Naive B cell (primary cell): ENCODE results near the gene TMEM120B. TPM values are rescaled to one million over a fixed set of nuclear protein-coding genes. Genes with fewer than 3 reads are reported as not detected.
A peak's percentile ranks its signal among the peaks of the same experiment; 100 is the strongest.

Experiments
- ATAC-seq, 2 donors: fragments of 150-1000 bp; cut with Tn5 transposase; 2 replicates each; pipeline ENCODE4 v1.10.0; 2021; ENCODE audit warnings: low read depth in 2 of 2, mild to moderate bottlenecking in 2 of 2, moderate library complexity in 2 of 2
- DNase-seq: peaks from one replicate; pipeline ENCODE4 v3.0.0; 2022
- H3K27ac Mint-ChIP-seq, 6 donors: one replicate each; pipeline ENCODE4 v1.8.0; 2020 to 2022; ENCODE audit warnings: mild to moderate bottlenecking in 6 of 6, mixed read lengths in 6 of 6, moderate library complexity in 5 of 6, inconsistent platforms in 2 of 6
- H3K27me3 Mint-ChIP-seq, 3 donors: one replicate each; pipeline ENCODE4 v1.8.0; 2021 to 2022; ENCODE audit warnings: mixed read lengths in 3 of 3, mild to moderate bottlenecking in 1 of 3
- H3K36me3 Mint-ChIP-seq, 2 donors: one replicate each; pipeline ENCODE4 v1.8.0; 2020 to 2022; ENCODE audit warnings: mixed read lengths in 2 of 2, inconsistent platforms in 1 of 2, mild to moderate bottlenecking in 1 of 2
- H3K4me1 Mint-ChIP-seq, 3 donors: one replicate each; pipeline ENCODE4 v1.8.0; 2020 to 2022; ENCODE audit warnings: mixed read lengths in 3 of 3, inconsistent platforms in 1 of 3, mild to moderate bottlenecking in 1 of 3, moderate library complexity in 1 of 3
- H3K4me3 Mint-ChIP-seq, 8 donors: one replicate each; pipeline ENCODE4 v1.8.0; 2020 to 2022; ENCODE audit warnings: mild to moderate bottlenecking in 8 of 8, mixed read lengths in 8 of 8, moderate library complexity in 8 of 8, inconsistent platforms in 2 of 8
- H3K9me3 Mint-ChIP-seq, 7 donors: one replicate each; pipeline ENCODE4 v1.8.0; 2020 to 2022; ENCODE audit warnings: mixed read lengths in 7 of 7, mild to moderate bottlenecking in 5 of 7, inconsistent platforms in 2 of 7, moderate library complexity in 1 of 7
- polyA plus RNA-seq, 6 donors: library from polyadenylated mRNA; unstranded; fragments of 300-500 nt; fragmentation: Illumina TruSeq; gene quantifications; one replicate each; pipeline ENCODE4 v1.2.3, GENCODE V29; 2021; ENCODE audit warnings: low read depth in 6 of 6

Gene TMEM120B
- polyA plus RNA-seq, 6 donors from 2014 or later: 0.76 to 2.8 (median 1.4) TPM

DNA sequence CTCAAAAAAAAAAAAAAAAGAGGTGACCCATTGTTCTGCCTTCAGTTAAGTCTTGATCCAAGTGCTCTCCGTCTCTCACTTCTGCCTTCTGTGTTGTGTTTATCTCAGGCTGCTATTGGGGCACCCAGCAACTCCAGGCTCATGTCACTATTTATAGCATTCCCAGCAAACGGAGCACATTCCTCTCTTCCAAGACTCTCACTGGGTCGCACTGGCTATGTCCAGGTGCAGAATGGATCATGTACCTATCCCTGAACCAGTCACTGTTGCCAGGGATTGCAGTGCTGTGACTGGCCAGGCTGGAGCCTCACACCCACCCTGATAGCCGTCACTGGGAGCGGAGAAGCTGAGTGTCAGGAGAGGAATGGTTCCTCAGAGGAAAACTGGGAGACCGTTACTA is 49.7 kb downstream of the TMEM120B start:
- DNase-seq: no peak
- Mint-ChIP-seq H3K4me1 (peaks cover 0 to 4% (median 3%) of the 10 kb centered on the region in 3 donors), H3K27me3 (no peaks in the 10 kb centered on the region), H3K4me3 (peak overlapping the region in 1 of 8 donors; percentile 3), H3K9me3 (no peaks in the 10 kb centered on the region), H3K27ac (peak overlapping the region in 1 of 6 donors; percentile 2), H3K36me3 (no peaks in the 10 kb centered on the region)
- no peak for ATAC-seq

DNA sequence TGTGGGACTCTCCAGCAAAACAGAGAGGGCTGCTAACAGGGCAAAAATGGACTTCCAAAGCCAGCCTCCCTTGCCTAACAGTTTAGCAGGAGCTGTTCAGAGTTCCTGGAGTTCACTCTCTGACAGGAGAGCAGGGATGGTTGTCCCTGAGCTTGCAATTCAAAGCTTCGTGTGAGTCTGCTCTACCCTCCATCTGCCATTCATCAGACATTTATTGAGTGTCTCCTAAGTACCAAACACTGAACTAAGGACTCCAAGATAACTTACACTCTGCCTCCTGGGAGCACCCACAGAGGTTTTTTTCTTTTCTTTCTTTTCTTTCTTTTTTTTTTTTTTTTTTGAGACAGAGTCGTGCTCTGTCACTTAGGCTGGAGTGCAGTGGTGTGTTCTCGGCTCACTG is 52.3 kb downstream of the TMEM120B start:
- no peak for ATAC-seq
- H3K27me3 Mint-ChIP-seq: no peaks in the 10 kb centered on the region
- H3K4me1 Mint-ChIP-seq: peaks cover 0 to 4% (median 3%) of the 10 kb centered on the region in 3 donors
- no peak overlapping the region for H3K4me3 Mint-ChIP-seq
- DNase-seq: no peak
- H3K27ac Mint-ChIP-seq: no peak overlapping the region
- no peaks in the 10 kb centered on the region for H3K9me3 Mint-ChIP-seq
- H3K36me3 Mint-ChIP-seq: no peaks in the 10 kb centered on the region

GRCh38 chr12:121765573-121765972 is 53.0 kb downstream of the TMEM120B start:
- Mint-ChIP-seq H3K9me3 (no peaks in the 10 kb centered on the region), H3K4me3 (no peak overlapping the region), H3K27me3 (no peaks in the 10 kb centered on the region), H3K4me1 (peaks cover 0 to 4% (median 3%) of the 10 kb centered on the region in 3 donors), H3K27ac (peak overlapping the region in 1 of 6 donors; percentile 36), H3K36me3 (no peaks in the 10 kb centered on the region)
- ATAC-seq (no peak), DNase-seq (no peak)

DNA sequence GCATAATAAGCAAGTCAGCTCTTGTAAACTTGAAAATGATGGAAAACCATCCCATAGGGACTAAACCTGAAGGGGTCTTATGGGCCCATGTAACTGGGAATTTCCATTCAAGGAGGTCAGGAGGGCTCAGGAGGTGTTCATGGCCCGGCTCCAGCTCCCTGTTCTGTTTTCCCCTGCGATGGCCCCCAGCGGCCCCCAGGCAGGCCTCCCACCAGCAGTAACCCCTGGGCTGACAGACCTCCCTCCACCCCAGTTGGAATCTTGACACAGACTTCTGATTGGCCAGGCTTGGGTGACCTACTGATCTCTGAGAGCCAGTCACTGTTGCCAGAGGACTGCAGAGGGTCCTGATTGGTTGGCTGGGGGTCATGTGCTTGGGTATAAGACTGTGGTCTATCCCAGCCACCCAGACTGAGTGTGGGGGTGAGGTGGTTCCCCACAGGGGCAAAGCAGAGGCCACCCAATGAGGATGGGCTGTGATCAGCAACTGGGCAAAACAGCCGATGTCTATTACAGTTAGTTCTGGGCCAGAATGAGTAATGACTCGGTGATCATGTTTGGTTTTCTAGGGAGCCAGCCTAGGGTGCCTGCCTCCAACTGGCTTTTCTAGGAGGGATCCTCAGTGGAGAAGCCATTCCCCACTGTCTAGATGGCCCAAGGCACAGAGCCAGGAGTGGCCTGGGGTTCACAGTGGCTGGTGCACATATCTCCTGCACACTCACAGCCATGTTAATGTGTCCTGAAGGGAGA is 53.9 kb downstream of the TMEM120B start:
- Mint-ChIP-seq H3K27ac (no peak overlapping the region), H3K4me3 (no peak overlapping the region), H3K27me3 (no peaks in the 10 kb centered on the region), H3K4me1 (peaks cover 0 to 4% (median 3%) of the 10 kb centered on the region in 3 donors), H3K36me3 (no peaks in the 10 kb centered on the region), H3K9me3 (no peaks in the 10 kb centered on the region)
- no peak for DNase-seq
- ATAC-seq: no peak

DNA sequence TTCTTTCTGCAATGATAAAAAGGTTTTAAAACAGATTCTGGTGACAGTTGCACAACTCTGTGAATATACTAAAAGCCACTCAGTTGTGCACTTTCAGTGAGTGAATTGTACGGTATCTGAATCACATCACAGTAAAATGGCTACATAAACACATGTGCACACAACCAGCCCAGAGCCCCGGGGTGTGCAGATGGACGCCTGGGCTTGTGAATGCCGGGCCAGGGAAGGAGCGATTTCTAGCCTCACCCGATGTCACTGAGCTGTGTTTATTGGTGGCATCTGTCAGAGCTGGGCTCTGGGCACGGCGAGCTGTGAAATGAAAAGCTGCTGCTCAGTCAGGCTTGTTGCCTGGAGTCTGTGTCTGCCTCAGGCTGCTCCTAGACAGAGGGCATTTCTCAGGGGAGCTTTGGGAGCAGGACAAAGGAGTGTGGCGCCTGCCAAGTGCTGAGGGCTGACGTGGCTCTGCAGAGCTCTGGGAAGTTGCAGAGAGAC is 55.0 kb downstream of the TMEM120B start:
- Mint-ChIP-seq H3K27ac (no peak overlapping the region), H3K4me1 (no peaks in the 10 kb centered on the region), H3K4me3 (peak overlapping the region in 1 of 8 donors; percentile 25), H3K27me3 (no peaks in the 10 kb centered on the region), H3K9me3 (no peaks in the 10 kb centered on the region), H3K36me3 (no peaks in the 10 kb centered on the region)
- DNase-seq (no peak), ATAC-seq (no peak)

DNA sequence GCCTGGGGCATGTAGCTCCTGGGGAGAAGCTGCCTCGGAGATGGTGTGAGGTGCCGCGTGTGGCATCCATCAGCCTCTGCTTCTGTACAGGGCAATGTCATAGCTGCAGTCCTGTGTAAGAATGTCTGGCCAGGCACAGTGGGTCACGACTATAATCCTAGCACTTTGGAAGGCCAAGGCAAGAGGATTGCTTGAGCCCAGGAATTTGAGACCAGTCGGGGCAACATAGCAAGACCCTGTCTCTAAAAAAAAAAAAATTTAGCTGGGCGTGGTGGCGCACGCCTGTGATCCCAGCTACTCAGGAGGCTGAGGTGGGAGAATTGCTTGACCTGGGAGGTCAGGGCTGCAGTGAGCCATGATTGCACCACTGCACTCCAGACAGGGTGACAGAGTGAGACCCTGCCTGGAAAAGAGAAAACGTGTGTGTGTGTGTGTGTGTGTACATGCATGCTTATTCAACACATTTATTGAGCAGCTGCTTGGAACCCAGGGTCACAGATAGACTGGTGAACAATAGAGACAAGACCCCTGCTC is 56.8 kb downstream of the TMEM120B start:
- H3K27ac Mint-ChIP-seq: peak overlapping the region in 1 of 6 donors; percentile 7
- ATAC-seq (no peak), DNase-seq (no peak)
- H3K27me3 Mint-ChIP-seq: no peaks in the 10 kb centered on the region
- peaks cover 4 to 10% (median 7%) of the 10 kb centered on the region in 3 donors for H3K4me1 Mint-ChIP-seq
- no peak overlapping the region for H3K4me3 Mint-ChIP-seq
- H3K9me3 Mint-ChIP-seq: no peaks in the 10 kb centered on the region
- H3K36me3 Mint-ChIP-seq: no peaks in the 10 kb centered on the region

DNA sequence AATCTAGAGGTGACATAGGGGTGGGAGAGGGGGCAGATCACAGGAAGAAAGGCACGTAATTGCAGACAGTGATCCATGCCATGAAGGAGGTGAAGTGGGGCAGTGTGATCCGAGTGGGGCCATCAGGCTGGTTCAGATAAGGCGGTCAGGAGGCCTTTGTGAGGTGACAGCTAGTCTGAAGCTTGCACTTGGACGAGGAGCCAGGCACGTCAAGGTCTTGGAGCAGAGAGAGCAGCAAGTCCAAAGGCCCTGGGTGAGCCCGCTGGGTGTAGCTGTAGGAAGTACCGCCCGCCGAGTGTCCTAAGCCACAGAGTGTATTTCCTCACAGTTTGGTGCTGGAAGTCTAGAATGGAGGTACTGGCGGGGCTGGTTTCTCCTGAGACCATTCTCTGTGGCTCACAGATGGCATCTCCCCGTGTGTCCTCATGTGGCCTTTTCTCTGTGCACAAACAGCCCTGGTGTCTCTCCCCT is 57.3 kb downstream of the TMEM120B start:
- DNase-seq (no peak), ATAC-seq (no peak)
- no peaks in the 10 kb centered on the region for H3K27me3 Mint-ChIP-seq
- no peak overlapping the region for H3K4me3 Mint-ChIP-seq
- H3K27ac Mint-ChIP-seq: peak overlapping the region in 2 of 6 donors; percentile 7 to 16
- H3K9me3 Mint-ChIP-seq: no peaks in the 10 kb centered on the region
- peaks cover 4 to 12% (median 10%) of the 10 kb centered on the region in 3 donors for H3K4me1 Mint-ChIP-seq
- no peaks in the 10 kb centered on the region for H3K36me3 Mint-ChIP-seq

GRCh38 chr12:121770388-121770787 is 57.8 kb downstream of the TMEM120B start:
- Mint-ChIP-seq H3K36me3 (no peaks in the 10 kb centered on the region), H3K4me1 (peaks cover 4 to 12% (median 10%) of the 10 kb centered on the region in 3 donors), H3K27me3 (no peaks in the 10 kb centered on the region), H3K9me3 (no peaks in the 10 kb centered on the region), H3K4me3 (no peak overlapping the region), H3K27ac (peak overlapping the region in 2 of 6 donors; percentile 16 to 30)
- DNase-seq (no peak), ATAC-seq (no peak)

DNA sequence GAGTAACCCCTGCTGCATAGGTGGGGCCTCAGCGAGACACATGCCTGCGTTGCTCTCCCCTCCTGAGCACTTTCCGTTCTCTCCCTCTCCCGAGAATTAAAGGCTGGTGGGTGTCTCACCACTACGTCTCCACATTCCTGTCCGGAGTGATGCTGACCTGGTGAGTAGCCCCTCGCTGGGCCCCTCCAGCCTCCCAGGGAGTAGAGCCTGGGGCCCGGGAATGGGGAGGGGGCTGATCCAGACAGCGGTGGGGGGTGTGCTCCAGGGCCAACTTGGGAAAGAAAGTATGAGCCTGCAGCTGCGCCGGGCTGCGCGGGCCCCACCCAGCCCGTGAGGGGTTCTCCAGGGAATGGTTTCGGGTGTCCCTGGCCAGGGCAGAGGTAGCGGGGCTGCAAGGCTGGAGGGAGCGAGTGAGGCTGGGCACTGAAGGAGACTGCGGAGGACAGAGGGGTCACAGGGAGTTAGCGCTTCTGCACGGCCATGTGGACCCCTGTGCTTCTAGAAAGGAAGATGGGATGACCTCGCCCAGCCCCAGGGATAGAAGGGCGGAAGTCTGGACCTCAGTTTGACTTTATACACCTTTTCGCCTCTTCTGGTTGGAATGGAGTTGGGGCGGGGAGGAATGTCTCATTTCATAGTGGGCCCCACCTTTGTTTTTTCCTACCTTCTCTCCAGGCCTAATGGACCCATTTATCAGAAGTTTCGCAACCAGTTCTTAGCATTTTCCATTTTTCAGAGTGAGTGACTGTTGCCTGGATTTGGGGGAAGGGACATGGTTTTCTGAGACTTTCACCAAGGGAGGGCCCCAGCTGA is 58.5 kb downstream of the TMEM120B start:
- no peak for ATAC-seq
- Mint-ChIP-seq H3K4me1 (peaks cover 5 to 14% (median 10%) of the 10 kb centered on the region in 3 donors), H3K4me3 (no peak overlapping the region), H3K9me3 (no peaks in the 10 kb centered on the region), H3K27ac (no peak overlapping the region), H3K27me3 (no peaks in the 10 kb centered on the region), H3K36me3 (no peaks in the 10 kb centered on the region)
- no peak for DNase-seq

DNA sequence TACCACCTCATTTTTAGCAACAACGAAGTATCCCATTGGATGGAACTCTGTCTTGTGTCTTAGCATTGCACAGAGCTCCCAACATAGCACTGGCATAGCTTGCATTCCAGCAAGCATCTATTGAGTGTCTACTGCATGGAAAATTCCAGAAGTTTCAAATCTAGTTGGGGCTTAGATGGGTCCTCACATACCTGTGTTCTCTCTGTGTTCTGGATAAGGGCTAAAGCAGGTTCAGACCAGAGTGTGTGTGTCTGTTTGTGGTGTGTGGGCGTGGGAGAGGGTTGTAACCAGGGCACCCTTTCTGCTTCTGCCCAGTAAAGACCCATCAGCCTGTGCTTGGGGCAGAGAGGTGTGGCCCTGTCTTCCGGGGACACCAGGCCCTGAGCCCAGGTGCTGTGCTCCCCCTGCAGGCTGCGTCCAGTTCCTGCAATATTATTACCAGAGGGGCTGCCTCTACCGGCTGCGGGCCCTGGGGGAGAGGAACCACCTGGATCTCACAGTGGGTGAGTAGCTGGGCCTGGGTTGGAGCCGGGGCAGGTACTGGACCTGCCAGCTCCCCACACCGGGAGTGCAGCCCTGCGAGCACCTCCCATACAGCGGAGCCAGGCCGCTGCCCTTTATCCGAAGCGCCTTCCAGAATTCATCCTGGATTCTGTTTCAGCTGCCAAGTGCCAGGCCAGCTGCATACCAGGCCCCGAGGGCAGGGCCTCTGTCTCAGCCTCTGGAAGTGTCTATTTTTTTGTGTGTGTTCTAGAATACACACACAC is 60.6 kb downstream of the TMEM120B start:
- peak overlapping the region in 5 of 6 donors; percentile 32 to 93 (median 73) for H3K27ac Mint-ChIP-seq
- no peaks in the 10 kb centered on the region for H3K36me3 Mint-ChIP-seq
- peaks cover 8 to 19% (median 16%) of the 10 kb centered on the region in 3 donors for H3K4me1 Mint-ChIP-seq
- H3K27me3 Mint-ChIP-seq: no peaks in the 10 kb centered on the region
- H3K4me3 Mint-ChIP-seq: no peak overlapping the region
- DNase-seq: peak; percentile 78
- peak; percentile 86 to 88 for ATAC-seq
- H3K9me3 Mint-ChIP-seq: no peaks in the 10 kb centered on the region

DNA sequence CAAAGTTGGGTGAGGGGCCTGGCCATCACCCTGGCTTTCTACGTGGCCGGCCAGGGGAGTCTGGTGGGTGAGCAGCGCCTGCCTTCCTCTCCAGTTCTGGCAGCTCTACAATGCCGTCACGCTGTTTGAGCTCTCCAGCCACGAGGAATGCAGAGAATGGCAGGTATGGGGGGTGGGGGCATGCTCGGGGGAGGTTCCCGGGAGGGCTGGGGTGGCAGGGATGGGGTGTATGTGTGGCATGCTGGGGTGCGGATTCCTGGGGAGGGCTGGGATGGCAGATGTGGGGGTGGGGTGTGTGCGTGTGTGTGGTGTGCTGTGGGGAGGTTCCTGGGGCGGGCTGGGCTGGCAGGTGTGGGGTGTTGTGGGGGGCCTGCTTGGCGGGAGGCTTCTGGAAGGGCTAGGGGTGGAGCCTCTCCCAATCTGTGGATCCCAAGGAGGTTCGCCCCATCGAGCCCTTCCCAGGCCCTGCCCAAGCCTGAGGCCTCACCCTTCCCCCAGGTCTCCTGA is 62.5 kb downstream of the TMEM120B start:
- Mint-ChIP-seq H3K36me3 (no peaks in the 10 kb centered on the region), H3K4me1 (peaks cover 8 to 26% (median 20%) of the 10 kb centered on the region in 3 donors), H3K9me3 (no peaks in the 10 kb centered on the region), H3K4me3 (no peak overlapping the region), H3K27ac (no peak overlapping the region), H3K27me3 (no peaks in the 10 kb centered on the region)
- DNase-seq: no peak
- ATAC-seq: no peak

DNA sequence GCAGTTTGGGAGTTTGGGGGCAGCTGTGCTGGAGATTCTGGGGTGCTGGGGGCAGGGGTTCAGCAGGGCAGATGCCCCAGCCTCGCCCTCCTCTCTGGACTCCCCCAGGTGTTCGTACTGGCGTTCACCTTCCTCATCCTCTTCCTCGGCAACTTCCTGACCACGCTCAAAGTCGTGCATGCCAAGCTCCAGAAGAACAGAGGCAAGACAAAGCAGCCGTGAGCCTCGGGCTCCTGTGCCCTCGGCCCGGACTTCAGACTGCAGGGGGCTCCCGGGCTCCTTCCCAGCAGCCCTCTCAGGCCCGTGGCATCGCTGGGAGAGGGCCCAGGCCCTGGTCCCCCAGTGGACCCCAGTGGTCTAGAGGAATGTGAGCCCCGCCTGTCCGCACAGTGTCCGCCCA is 62.9 kb downstream of the TMEM120B start:
- H3K4me1 Mint-ChIP-seq: peaks cover 8 to 26% (median 25%) of the 10 kb centered on the region in 3 donors
- H3K9me3 Mint-ChIP-seq: no peaks in the 10 kb centered on the region
- DNase-seq (no peak), ATAC-seq (no peak)
- H3K27me3 Mint-ChIP-seq: no peaks in the 10 kb centered on the region
- H3K4me3 Mint-ChIP-seq: no peak overlapping the region
- peak overlapping the region in 1 of 6 donors; percentile 36 for H3K27ac Mint-ChIP-seq
- no peaks in the 10 kb centered on the region for H3K36me3 Mint-ChIP-seq
